Jurkat, Clone E6-1 (cell line): ENCODE data around the gene PRKAR1B.

Experiments used
- DNase-seq: peaks from one replicate; pipeline ENCODE4 v3.0.0-alpha.2; 2011; ENCODE audit warnings: low read depth, low spot score
- H3K4me3 ChIP-seq: 2 replicates; pipeline ENCODE4 v1.5.1; 2011; ENCODE audit warnings: mild to moderate bottlenecking, low read length, control low read depth, moderate library complexity

The PRKAR1B gene

GRCh38 chr7:602341-603141 lies 124.5 kb downstream of the PRKAR1B start:
- DNase-seq: no peak
- H3K4me3 ChIP-seq: no peak overlapping the region

- DNase-seq: no peak
Observed at GRCh38 chr7:601595-602340, 125.3 kb downstream of the PRKAR1B start.

DNA sequence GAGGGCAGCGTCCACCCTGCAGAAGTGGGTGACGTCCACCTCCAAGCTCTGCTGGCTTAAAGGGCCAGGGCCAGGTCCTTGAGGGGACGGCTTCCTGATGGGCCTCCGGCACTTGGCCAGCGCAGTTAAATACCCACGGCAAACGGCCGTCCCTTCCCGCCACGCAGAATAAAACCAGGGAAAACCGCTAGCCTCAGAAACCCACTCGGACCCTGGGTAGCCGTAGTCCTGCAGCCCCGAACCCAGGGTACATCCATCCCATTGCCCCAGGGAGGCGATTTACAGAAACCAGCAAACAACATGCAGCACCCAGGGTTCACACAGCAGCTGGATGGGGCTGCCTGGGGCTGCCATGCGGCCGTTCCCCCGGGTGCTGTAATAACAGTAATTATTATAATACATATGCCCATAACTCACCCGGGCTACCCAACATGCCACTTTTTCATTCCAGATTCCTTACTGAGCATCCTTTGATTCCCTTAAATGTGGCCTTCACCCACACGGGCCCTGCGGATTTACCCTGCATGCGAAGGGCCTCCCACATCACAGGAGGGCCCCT lies 126.0 kb downstream of the PRKAR1B start:
- DNase-seq: no peak
- H3K4me3 ChIP-seq: no peak overlapping the region

More at GRCh38 chr7:601595-602340, 125.3 kb downstream of the PRKAR1B start:
- no peak overlapping the region for H3K4me3 ChIP-seq

DNA sequence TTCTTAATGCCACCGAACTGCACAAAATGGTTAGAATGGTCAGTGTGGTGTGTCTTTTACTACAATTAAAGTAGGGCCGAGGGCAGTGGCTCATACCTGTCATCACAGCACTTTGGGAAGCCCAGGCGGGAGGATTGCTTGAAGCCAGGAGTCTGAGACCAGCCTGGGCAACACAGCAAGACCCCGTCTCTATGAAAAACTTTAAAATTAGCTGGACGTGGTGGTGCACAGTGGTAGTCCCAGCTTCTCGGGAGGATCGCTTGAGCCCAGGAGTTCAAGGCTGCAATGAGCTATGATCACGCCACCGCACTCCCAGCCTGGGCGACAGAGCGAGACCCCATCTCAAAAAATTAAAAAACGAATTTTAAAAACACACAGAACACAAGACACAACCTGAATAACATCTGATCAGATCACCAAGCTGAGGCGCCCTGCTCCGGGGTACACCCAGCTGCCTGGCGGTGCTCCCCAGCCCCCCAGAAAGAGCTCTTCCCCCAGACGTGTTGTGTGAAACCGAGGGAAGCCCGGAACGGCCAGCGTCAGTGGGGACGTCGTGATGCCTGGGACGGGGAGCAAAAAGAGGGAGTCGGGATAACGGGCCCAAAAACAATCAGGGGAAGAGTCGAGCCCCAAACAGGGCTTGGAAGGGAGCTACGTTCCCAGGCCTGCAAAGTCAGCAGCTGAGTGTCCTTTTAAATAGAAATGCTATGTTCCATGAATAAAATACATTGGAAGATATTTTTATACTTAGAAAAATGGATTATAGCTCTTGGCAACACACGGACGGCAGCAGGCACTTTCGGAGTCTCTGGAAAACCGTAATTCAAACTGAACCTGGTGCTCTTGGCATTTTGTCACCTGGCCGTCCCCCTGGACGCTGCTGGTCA lies 126.7 kb downstream of the PRKAR1B start:
- H3K4me3 ChIP-seq: no peak overlapping the region
- no peak for DNase-seq

- DNase-seq: no peak
- no peak overlapping the region for H3K4me3 ChIP-seq
Observed at GRCh38 chr7:598899-599298, 128.2 kb downstream of the PRKAR1B start.

DNA sequence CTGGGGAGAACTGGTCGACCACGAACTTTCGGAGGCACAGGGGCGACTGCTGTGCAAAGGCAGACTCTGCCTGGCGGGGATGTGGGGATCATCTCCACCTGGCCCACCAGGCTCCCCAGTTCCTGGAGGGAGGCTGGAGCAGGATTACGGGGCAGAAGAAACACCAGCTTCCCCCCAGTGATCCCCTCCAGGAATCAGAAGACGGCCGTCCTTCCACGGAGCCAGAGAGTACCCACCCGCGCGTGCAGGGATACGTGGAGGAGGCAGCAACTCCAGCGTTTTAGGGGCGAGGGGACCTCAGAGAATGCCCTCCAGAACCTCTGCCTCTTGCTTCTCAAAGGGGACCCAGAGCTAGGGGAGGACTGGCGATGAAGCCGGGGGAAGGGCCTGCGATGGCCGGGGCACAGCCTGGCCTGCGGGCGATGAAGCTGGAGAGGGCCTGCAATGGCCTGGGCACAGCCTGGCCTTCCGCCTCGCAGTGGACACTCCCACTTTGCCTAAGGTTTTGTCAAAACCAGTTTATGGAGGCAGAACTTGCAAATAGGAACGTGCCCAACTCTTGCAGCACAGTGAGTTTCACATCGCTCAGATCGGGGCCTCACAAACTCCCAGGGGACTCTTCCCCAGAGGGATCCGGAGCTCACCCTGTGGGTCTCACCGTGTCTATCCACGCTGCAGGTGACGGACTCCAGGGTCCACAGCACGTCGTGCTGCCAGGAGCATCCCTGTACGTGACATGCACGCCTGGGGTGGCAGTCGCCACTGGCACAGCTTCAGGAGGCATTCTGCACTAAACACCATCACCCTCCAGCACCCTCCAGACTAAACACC lies 129.5 kb downstream of the PRKAR1B start:
- DNase-seq: no peak
- H3K4me3 ChIP-seq: no peak overlapping the region

DNA sequence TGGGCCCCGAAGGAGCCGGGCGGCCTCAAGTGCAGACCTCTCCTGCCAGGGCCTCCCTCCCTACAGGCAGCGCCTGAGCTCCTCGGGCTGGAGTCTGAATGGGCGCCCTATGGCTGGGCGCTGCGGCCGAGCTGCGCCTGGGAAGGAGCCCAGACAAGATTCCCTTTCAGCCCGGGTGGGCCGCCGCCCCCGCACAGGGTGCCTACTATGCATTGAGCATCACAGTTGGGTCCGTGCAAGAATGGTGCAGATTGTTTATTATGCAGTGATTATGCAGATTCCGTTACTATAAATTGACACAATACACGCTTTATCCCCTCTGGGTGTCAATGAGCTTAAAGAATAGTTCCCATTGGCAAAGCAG lies 130.3 kb downstream of the PRKAR1B start:
- H3K4me3 ChIP-seq: no peak overlapping the region
- DNase-seq: no peak

DNA sequence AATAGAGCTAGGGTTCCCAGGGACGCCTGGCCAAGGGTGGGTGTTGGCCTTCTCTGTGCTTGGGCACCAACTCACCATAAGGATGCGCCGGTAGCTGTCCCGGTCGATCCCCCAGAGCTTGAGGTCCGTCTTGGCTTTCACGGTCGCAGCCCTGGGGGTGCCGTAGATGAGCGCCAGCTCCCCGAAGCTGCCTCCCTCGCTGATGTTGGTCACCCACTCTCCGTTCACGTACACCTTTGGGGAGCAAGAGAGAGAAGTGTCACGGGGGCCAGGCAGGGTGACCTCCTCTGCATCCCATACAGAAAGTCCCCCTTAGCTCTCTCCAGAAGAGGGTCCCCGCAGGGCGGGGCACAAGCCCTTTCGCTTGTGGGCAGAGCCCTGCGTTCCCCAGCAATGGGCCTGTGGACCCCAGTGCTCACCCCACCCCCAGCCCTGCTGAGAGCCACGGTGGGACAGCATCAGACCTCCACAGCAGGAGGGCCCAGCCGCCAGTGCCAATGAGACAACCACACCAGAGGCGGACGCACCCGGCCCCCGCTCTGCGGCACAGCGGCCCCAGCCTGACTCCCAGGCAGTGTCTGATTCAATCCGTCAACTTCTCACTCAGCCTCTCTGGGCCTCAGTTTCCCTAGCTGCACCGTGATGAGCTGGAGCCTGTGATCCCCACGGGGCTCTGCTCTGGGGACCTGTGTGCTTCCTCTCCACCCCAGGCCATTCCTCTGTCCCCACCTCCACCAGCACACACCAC lies 130.8 kb downstream of the PRKAR1B start:
- H3K4me3 ChIP-seq: no peak overlapping the region
- DNase-seq: no peak

- DNase-seq: peak; percentile 57
- H3K4me3 ChIP-seq: no peak overlapping the region
Observed at GRCh38 chr7:595621-596010, 131.5 kb downstream of the PRKAR1B start.

DNA sequence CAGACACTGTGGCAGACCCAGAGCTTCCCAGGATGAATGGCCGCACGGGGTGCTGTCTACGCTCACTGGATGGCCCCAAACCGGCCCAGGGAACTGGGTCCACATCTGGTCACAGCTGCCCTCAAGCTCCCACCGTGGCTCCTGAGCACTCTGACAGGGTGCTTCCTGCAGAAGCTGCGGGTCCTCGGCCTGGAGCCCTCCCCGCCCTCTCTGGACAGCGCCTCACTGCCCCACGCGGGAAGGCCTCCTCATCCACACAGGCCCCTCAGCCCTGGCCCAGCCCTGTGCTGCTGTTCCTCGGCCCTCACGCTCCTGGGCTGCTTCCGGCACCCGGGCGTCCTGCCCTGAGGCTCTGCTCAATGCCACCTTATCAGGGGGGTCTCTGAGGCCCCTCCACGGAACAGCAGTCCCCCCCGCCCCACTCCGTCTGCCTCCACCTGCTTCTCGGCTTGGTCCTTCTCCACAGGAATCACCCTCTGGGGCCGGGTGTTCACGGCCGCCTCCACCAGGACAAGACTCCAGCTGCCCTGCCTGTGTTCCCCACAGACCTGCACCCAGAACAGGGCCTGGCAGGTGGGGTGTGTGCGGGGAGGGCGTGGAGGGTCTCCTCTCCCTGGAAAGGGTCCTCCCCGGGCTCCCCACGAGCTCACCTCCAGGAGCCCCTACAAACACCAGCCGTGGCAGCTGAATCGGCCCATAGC lies 132.0 kb downstream of the PRKAR1B start:
- DNase-seq: no peak
- H3K4me3 ChIP-seq: no peak overlapping the region

DNA sequence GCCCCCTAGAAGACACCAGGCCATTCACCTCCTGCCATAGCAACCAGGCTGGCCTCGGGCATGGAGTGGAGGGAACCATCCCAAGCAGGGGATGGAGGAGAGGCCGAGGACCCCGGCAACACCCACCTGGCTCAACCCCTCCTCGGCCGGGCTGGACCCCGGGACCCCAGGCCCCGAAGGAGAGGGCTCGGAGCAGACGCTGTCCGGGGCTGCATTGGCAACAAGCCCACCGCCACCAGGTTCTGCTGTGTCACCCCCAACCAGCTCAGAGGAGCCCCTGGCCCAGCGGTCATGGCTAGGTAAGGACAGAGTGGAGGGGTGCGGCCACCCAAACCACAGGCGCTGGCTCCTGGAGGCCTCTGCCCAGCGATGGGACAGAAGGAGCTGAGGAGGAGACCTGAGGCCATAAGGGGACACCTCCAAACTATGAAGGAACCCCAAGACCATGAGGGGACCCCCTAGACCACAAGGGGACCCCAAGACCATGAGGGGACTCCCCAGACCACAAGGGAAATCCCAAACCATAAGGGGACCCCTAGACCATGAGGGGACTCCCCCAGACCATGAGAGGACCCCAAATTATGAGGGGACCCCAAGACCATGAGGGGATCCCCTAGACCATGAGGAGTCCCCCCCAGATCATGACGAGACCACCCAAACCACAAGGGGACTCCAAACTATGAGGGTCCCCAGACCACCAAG lies 132.7 kb downstream of the PRKAR1B start:
- no peak for DNase-seq
- H3K4me3 ChIP-seq: no peak overlapping the region

- H3K4me3 ChIP-seq: peak overlapping the region; percentile 31
- DNase-seq: peak; percentile 88
Observed at GRCh38 chr7:593324-594115, 133.6 kb downstream of the PRKAR1B start.

- no peak overlapping the region for H3K4me3 ChIP-seq
- DNase-seq: no peak
Observed at GRCh38 chr7:591856-592628, 135.0 kb downstream of the PRKAR1B start.

DNA sequence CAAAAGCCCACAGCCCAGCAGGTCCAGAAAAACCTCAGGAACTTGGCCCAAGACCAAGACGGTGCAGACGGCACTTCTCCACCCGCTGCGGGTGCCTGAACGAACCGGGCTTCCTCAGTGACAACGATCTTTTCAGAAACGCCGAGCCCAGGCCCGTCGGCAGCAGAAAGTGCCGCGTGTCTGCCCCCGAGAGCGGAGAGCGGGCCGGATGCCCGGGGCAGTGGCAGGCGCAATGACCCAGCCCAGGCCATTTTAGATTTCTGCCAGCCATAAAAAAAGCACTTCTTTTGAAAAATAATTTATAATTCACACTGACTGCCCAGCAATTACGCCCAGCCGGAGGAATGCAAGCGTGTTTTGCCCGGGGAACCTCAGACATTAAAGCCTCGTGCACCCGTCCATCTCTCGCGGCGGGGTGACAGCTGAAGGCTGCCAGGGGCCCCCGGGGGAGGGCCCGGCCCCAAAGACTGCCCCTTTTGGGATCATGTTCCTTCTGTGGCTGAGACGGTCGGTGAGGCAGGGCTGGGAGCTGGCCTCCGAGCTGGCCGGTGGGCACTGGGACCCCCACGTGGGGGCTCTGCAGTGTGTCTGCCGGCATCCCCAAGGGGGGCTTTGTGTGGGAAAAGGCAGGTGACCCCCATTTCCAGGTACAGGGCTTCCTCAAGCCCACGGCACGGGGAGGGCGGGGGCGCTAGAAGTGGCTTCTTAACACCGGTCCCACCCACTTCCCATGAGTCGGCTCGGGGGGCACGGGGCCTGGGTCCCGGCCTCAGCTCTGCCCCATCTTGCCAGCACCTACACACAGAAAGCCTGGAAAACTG lies 136.1 kb downstream of the PRKAR1B start:
- H3K4me3 ChIP-seq: no peak overlapping the region
- DNase-seq: no peak
